HG02981 (cell line): ENCODE results near the gene TC2N.
"Not testable (repeated sequence)": the region's sequence is repeated elsewhere in the genome, so short reads cannot be mapped to it uniquely, and the experiment has no call there.

Experiments used
- ATAC-seq: cut with Tn5 transposase; IDR thresholded peaks from one replicate; pipeline ENCODE4 v1.9.1; 2021; ENCODE audit warnings: mild to moderate bottlenecking, moderate library complexity; ENCODE audit not compliant: unreplicated experiment

TC2N gene

DNA sequence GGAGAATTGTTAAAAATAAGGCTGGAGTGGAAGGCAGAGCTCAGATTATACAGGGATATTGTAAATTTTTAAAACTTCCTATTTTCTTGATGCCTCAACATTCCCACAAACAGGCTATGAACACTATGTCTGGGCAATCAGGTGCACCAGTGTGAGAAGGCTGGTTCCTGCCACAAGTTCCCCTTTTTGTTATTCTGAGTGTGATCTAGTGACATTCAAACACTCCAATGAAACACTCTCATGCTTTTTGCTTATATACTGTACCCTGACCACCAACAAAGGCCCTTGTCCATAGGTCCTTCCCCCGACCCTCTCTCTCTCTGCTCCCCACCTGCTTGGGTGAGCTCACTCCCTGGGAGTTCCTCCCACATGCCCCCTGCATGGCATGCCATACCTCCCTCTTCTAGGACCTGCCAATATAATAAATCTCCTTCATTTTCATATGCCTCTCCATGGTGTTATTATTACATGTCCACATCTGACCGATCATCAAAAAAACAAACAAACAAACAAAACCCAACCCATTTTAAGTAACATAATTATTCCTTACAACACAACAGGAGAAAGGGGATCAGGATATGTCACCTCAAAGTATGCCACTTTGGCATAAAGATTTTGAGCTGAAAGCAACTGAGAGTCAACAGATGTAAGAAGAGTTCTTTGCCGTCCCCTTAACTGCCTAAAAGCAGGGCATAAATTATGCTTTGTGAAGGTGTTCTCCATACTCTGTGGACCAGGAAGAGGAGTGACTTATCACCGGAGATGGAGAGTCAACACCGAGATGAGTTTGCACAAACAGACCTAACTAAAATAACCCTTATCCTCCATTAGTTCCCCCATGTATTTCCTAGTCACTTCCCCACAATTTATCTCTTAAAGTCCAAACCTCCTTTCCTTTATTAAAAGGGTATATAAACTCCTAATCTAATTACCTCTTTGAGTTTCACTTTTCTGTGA, 92.9 kb downstream of the TC2N start:
- ATAC-seq = no peak

DNA sequence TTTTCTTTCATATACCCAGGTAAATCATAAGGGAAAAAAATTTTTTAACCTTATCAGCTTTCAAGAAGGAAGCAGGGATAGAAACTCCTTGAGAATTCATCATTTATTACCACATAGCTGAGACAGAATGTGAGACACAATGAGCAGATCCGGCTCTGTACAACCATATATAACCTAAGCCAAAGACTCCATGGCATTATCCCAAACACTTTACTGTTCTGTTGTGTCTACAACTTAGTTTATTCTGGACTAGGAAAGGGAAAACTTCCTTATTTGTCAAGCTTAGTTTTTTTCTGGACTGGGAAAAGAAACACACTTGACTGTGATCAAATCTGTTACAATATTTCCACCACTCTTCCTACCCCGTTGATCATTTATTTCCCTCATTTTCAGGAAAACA, 97.2 kb downstream of the TC2N start:
- no peak for ATAC-seq

DNA sequence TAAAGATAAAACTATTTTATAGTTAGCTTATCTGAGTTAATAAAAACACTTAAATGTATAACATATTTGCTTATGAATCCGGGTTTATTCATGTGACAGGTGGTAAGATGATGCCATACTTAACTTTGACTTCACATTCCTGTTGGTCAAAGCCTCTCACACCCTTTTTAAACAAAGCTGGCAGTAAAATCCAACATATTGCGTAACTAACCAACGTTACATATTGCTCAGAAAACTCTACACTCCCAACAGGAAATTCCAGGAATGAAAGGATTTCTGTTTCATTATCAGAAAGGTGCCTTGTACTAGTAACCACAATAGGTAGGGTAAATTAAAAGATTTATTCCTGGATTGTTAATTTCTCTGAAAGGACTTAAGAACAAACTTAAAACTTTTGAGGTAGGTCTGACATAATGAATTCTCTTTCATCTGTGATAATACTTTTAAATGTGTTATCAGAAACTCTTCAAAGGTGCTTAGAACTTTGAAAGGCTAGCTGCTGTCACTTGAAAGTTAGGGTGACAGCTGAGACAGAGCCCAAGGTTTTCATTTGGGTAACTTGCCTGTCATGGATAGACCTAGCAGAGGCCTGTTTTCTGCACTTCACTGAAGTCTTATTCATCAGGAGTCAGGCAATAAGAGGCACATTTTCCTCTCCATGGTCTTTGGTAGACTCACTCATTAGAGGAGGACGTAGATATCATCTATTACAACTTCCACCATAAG, 111.6 kb downstream of the TC2N start:
- no peak for ATAC-seq

DNA sequence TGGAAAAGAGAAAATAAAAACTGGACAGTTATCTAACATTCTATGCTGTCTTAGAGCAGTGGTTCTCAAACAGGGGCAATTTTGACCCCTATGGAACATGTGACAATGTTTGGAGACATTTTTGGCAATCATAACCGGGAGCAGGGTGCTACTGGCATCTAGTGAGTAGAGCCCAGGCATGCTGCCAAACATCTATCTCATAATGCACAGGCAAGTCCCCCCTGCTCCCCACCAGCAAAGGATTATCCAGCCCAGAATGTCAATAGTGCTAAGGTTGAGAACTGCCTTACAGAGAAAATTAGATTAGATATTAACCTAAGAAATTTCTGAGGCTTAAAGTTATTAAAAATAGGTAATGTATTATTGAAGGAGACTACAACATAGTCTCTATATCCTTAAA, 112.5 kb downstream of the TC2N start:
- ATAC-seq = no peak

DNA sequence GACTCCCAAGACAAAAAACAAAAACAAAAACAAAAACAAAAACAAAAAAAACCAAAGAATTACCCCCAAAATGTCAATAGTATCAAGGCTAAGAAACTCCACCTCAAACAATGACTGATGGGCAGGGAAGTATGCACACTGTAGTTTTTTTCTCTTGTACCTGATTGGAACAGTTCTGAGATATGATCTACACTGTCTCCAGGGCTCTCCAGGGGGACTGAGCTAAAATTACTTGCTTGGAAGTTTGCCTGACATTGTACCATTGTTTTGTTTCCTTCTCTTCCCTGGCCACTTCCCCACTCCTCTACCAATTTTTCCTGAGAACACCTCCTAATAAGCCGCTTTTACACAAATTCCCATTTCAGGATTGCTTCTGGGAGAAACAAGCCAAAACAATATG, 113.2 kb downstream of the TC2N start:
- ATAC-seq = no peak

DNA sequence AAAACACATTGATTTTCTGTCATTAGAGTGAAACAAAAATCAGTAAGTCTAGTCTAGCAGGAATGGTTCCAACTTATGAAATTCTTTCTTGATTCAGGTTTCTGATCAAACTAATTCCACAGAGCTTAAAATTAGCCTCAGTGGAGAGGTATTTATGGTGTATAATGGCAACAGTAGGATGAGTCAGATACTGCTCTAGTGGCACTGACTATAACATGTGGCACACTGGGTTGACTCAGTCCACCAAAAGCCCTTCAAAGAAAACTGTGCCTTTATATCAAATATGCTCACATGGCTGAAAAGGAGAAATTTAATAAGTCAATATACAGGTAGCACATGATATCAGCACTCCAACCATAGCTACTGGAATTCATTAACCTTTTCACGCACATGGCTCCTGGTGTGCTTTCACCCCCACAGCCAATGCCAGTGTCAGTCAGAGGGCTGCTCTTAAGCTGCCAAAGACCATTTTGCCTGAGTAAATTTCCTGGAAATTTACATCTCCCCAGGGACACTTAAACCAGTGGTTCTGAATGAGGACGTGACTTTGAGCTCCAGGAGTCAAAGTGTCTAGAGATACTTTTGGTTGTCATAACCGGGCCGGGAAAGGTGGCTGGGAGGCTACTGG, 113.7 kb downstream of the TC2N start:
- ATAC-seq = no peak

DNA sequence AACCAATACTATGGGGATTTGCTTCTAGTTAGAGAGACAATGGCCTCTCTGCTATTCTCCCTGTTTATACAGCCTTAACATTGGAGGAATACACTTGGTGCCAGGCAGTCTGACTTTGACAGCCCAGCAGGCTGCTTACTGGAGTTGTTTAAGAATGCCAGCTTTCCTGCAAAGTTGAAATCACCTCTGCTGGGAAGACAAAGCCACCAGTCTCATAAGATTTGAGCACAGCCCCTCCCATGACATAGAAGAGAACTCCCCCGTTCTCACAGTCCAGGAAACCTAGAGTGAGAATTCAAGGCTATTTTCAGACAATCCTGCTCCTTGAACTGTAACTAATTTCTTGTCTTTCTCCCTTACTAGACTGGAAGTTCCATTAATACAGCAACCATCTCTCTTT, 114.4 kb downstream of the TC2N start:
- ATAC-seq = no peak

DNA sequence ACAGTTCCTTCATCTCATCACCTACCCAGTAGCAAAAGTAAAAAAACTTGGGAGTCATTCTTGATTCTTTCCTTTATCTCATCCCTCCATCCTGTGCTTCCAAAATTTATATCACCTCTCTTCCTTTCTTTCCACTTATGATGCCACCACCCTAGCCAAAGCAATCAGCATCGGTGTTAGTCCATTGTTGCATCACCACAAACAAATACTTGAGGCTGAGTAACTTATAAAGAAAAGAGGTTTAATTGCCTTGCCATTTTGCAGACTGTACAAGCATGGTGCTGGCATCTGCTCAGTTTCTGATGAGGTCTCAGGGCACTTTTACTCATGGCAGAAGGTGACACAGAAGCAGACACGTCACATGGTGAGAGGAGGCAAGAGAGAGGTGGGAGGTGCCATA, 115.6 kb downstream of the TC2N start:
- ATAC-seq = no peak

DNA sequence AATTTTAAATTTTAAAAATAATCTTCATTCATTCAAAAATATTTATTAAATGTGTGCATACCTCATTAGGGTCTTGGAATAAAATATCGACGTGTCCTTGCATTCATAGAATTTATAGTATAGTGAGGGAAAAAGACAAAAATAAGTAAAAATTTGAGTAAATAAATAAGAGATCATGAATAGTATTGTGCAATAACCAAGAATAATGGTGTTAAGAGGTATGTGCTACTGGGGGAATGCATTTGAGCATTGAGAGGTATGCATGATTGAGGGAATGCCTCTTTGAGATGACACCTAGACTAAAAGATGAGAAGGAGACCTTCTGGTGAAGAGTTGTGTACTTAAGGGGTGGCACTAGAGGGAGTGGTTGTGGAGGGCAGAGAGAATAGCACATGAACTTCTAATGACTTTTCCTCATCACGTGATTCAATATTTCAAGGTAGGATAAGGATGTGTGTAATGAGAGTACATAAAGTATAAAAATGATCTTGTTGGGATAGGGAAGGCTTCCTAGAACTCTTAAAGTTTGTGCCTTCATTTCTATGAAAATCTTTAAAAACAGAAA, 116.6 kb downstream of the TC2N start:
- no peak for ATAC-seq

DNA sequence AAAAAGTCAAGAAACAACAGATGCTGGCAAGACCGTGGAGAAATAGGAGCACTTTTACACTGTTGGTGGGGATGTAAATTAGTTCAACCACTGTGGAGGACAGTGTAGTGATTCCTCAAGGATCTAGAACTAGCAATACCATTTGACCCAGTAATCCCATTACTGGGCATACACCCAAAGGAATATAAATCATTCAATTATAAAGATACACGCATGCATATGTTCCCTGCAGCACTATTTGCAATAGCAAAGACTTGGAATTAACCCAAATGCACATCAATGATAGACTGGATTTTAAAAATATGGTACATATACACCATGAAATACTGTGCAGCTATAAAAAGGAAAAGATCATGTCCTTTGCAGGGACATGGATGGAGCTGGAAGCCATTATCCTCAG, 117.5 kb downstream of the TC2N start:
- no peak for ATAC-seq

DNA sequence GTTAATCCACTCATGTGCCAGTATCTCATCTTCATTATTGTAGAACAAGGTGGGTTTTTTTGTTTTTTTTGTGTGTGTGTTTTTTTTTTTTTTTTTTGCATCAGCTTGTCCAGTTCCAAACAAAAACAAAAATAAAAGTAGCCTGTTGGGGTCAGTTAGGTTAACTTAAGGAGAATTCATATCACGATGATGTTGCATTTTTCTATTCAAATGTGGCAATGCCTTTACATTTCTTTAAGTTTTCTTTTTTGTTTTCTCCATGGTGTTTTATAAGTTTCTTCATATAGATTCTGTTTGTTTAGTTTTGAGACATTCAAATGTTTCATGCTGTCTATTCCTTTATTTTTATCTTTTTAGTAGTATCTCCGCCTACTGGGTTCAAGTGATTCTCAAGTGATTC, 119.3 kb downstream of the TC2N start:
- ATAC-seq = no peak

DNA sequence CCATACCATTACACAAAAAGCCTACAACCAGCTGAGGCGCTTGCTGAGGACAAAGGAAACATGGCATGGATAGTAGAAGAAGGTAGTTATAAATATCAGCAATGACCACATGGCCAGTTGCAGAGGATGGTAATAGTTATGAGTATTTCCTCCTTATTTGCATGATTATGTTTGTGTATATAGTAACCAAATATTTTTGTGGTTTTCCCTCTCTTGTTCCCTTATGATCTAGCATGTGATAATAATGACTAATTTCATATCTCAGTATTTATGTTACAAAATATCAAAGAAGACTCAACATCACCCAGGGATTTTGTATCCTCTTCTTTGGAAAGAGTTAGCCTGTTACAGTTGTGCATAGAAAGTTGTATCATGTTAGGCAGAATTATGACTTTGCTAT, 122.0 kb downstream of the TC2N start:
- no peak for ATAC-seq

DNA sequence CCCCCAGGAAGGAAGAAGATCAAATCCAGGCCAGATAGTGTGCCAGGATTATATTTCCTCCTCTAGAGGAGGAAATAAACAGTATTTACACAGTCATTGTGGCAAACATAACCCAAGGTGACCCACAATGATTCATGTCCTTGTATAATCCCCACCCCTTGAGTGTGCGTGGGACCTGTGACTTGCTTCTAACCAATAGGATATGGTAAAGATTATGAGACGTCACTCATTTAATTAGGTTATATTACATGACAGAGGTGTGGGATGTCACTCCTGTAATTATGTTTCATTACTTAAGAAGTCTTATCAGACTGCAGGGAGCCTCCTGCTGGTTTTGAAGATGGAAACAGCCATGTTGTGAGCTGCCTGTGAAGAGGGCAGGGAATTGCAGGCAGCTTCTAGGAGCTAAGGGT, 123.3 kb downstream of the TC2N start:
- ATAC-seq = no peak

DNA sequence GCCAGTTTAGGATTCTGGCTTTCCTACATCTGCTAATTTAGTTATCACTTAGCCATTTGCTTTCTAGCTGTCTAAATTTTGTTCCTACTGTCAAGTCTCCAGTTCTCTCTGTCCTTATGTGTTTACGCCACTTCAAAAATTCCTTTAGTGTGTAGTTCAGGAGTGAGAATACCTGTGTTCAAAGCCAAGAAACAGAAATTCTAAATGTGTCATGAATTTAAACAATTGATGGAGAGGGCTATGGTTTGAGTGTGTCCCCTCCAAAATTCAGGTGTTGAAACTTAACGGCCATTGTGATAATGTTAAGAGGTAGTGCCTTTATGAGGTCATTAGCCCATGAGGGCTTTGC, 124.1 kb downstream of the TC2N start:
- no peak for ATAC-seq

DNA sequence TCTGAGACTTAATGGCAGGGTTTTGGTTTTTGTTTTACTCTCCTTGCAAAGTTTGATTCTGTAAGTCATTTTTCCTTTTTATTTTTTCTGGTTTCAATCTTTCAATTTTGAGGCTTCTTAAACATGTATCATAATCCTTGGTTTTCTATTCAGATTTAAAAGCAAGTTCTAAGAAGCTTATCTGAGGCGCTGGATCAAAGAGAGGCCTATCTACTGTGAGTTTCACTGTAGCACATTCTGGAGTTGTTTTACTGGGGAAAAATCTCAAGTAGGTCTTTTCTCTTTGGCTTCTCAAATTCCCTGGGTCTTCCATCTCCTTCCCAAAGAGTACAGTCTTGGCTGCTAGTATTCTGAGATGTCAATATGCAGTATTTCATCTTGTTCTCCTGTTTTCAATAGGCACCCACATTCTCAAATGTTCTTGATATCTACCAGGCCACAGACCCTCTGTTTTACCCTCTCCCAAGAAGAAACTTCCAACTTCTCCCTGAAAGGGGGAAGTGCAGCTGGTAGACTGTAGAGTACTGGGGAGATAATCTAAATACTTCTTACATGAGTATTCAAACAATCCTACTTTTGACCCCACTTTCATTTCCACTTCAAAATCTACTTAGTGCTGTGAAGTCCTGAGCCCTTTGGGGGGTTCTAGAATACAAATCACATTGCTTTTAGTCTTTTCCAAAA, 124.6 kb downstream of the TC2N start:
- no peak for ATAC-seq

DNA sequence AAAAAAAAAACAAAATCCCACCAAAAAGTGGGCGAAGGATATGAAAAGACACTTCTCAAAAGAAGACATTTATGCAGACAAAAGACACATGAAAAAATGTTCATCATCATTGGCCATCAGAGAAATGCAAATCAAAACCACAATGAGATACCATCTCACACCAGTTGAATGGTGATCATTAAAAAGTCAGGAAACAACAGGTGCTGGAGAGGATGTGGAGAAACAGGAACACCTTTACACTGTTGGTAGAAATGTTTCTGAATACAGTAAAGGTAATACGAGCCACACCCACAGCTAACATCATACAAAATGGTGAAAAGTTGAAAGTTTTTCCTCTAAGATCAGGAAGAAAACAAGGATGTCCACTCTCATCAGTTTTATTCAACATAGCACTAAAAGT, 127.5 kb downstream of the TC2N start:
- ATAC-seq = not testable (repeated sequence)

DNA sequence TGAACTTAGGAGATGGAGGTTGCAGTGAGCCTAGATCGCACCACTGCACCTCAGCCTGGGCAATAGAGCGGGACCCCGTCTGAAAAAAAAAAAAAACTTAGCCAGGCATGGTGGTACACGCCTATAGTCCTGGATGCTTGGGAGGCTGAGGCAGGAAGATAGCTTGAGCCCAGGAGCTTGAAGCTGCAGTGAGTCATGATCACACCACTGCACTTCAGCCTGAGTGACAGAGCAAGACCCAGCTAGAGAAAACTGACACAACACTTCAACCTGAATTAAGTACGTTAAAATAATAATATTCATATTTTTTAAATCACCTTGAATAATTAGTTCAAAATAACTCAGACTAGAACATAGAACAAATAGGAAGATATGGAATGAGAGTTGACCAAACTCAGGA, 129.7 kb downstream of the TC2N start:
- ATAC-seq = no peak

DNA sequence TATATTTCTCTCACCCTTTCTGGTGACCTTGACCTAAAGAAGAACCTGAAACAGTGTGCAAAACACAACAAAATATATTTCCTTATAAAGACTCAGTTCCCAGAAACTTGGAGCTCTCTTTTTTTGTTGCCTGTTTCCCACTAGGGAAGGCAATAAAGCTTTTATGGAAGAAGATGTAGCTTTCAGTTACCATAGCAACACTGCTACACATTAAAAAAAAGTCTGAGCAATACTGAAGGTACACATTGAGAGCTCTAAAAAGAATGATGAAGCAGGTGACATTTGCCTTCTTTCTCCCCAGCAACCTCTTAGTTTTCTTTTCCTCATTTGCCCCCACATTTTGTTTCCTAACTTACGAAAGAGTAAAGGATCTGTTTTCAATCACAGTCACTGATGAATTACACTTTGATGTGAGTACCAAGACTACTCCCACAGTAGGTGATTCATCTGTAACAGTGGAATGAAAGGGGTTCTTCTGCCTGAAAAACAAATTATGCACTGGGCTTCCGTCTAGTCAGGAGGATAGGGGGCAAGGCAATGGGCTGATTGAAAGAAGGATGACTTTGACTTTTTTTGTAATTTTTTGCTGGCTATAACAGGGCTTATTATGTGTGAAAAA, 134.4 kb downstream of the TC2N start:
- no peak for ATAC-seq

DNA sequence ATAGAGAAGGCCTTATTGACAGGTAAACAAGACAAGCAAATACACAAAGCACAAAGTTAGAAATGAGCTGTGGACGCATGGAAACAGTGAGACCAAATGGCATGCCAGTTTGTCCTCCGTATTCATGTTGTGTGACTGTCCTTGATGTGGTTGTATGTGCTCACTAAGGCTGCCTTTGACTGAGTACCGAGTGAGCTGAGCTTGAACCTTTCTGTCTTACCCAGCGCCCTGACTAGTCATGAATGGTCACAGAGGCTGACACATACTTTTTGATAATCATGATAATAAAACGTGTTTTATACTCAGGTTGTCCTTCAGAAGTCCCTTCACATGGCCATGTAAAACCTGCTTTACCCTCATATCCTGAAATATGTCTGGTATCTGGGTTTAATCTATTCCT, 134.9 kb downstream of the TC2N start:
- no peak for ATAC-seq

DNA sequence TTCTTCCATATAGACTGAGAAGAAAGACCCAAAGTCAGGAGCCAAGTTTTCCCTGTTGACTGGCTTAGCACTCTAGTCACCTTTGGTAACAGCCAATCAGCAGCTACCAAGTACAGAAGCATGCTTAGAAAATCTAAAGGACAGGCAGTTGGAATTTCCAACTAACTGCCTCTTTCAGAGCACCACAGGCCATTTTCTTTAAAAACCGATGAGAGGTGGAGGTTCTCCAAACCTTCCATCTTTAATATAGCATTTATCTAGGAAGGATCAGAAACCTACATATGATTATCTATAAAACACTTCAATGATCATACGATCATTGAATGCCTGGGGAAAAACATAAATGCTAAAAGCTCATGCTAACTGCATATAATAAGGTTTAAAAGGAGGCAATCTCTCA, 135.3 kb downstream of the TC2N start, which contains the start of gene CATSPERB:
CATSPERB (minus strand) TSS at position 101 of the 400 bp plus-strand sequence. CDS start 2,607 bp downstream, outside the sequence.
- ATAC-seq = no peak
